ENCODE results near the gene POM121C. TPM values are rescaled to one million over a fixed set of nuclear protein-coding genes. Genes with fewer than 3 reads are reported as not detected.
"Not testable (repeated sequence)": the region's sequence is repeated elsewhere in the genome, so short reads cannot be mapped to it uniquely, and the experiment has no call there.

POM121C gene
- total and polyA plus RNA-seq, 2 of the 13 experiments (the other 11 are each of a cell fraction or from before 2014, with no cell fraction given) = 7.3 to 20.2 TPM

DNA sequence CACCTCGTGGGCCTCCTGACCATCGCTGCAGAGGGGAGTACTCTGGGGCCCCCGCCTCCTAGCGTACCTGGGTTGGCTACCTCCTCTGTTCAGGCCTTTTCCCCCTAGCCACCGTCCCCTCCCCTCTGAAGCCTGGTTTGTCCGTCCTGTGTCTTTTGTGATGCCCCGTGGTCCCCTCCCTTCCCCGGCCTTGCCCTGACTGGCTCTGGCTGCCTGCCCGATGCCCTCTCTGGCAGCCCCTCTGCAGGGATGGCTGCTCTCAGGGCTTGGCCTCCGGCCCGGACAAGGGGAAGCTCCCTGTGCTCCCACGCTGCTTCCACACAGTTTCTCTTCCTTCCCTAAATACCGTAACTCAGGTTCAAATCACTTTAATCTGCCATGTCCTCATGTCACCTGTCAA lies 66.4 kb downstream of the POM121C start:
- ATAC-seq; H3K4me2 ChIP-seq (ENCODE audit: low read depth, low read length); intact Hi-C loops (cut with micrococcal nuclease; ENCODE audit: unreplicated experiment); BruUV-seq (replicated peaks); CTCF ChIA-PET (ENCODE audit: low intra/inter-chr PET ratio, low total read pairs); H3K79me2 ChIP-seq (ENCODE audit: insufficient read depth, low read length); H3K9ac ChIP-seq (ENCODE audit: insufficient read depth, low read depth, low read length); H3K27me3 ChIP-seq (ENCODE audit: control insufficient read depth in 1 of 2, insufficient read depth in 2 of 2, low read length in 2 of 2); POLR2A ChIA-PET; H2AFZ ChIP-seq (ENCODE audit: low read length); H3K4me3 ChIP-seq (replicated peaks in 1 of 3; ENCODE audit: insufficient read depth in 1 of 3, low read depth in 2 of 3, low read length in 3 of 3); in situ Hi-C loops (cut with HindIII; ENCODE audit: extremely low pct_ligation_motif_present, low pct_unique_long_range_greater_than_20kb); H4K20me1 ChIP-seq (ENCODE audit: insufficient read depth, low read length); FAIRE-seq; H3K4me1 ChIP-seq (ENCODE audit: insufficient read depth, low read length); DNase-seq (ENCODE audit: low spot score); H3K27ac ChIP-seq (ENCODE audit: extremely low read length, insufficient read depth, low read length); H3K9me3 ChIP-seq (ENCODE audit: low read length): not testable (repeated sequence)
- WGBS (ENCODE audit: low lambda C conversion rate) = 98% methylated on average over 10 of the region's 13 CpGs
- peak; percentile 48 for TF ChIP-seq AGO2 (optimal IDR thresholded peaks at IDR 0.05; ENCODE audit: low read depth, low read length)
- peaks cover 6 to 15% of the 10 kb centered on the region in 2 experiments; a peak in 3 of 5 replicates for H3K36me3 ChIP-seq (replicated peaks in 1 of 2; ENCODE audit: control insufficient read depth in 1 of 2, insufficient read depth in 2 of 2, low read length in 2 of 2)

DNA sequence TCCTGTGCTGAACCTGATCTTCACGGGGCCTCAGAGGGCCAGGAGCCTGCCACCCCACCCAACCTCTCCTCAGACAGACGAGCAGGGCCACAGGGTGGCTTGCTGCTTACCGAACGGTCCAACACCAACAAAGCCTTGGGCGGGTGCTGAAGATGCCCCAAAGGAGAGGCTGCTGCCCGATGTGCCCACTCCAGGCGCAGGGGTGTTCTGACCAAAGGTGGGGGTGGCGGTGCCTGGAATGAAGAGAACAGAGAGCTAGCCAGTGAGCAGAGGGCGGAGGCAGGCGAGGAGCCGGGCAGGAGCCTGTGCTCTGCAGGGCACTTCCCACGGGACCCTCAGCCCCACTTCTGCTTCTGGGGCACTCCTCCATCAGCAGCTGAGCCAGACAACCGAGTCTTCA lies 66.9 kb downstream of the POM121C start:
- FAIRE-seq; H2AFZ ChIP-seq (ENCODE audit: low read length); DNase-seq (ENCODE audit: low spot score); intact Hi-C loops (cut with micrococcal nuclease; ENCODE audit: unreplicated experiment); H3K4me1 ChIP-seq (ENCODE audit: insufficient read depth, low read length); H3K4me2 ChIP-seq (ENCODE audit: low read depth, low read length); CTCF ChIA-PET (ENCODE audit: low intra/inter-chr PET ratio, low total read pairs); H3K27me3 ChIP-seq (ENCODE audit: control insufficient read depth in 1 of 2, insufficient read depth in 2 of 2, low read length in 2 of 2); in situ Hi-C loops (cut with HindIII; ENCODE audit: extremely low pct_ligation_motif_present, low pct_unique_long_range_greater_than_20kb); H3K79me2 ChIP-seq (ENCODE audit: insufficient read depth, low read length); H3K4me3 ChIP-seq (replicated peaks in 1 of 3; ENCODE audit: insufficient read depth in 1 of 3, low read depth in 2 of 3, low read length in 3 of 3); H4K20me1 ChIP-seq (ENCODE audit: insufficient read depth, low read length); BruUV-seq (replicated peaks); POLR2A ChIA-PET; H3K27ac ChIP-seq (ENCODE audit: extremely low read length, insufficient read depth, low read length); H3K9me3 ChIP-seq (ENCODE audit: low read length); H3K9ac ChIP-seq (ENCODE audit: insufficient read depth, low read depth, low read length): not testable (repeated sequence)
- 97% methylated on average over 12 of the region's 13 CpGs for WGBS (ENCODE audit: low lambda C conversion rate)
- peak; percentile 5 for ATAC-seq
- H3K36me3 ChIP-seq (replicated peaks in 1 of 2; ENCODE audit: control insufficient read depth in 1 of 2, insufficient read depth in 2 of 2, low read length in 2 of 2) = peaks cover 6 to 12% of the 10 kb centered on the region in 2 experiments; a peak in 3 of 5 replicates

DNA sequence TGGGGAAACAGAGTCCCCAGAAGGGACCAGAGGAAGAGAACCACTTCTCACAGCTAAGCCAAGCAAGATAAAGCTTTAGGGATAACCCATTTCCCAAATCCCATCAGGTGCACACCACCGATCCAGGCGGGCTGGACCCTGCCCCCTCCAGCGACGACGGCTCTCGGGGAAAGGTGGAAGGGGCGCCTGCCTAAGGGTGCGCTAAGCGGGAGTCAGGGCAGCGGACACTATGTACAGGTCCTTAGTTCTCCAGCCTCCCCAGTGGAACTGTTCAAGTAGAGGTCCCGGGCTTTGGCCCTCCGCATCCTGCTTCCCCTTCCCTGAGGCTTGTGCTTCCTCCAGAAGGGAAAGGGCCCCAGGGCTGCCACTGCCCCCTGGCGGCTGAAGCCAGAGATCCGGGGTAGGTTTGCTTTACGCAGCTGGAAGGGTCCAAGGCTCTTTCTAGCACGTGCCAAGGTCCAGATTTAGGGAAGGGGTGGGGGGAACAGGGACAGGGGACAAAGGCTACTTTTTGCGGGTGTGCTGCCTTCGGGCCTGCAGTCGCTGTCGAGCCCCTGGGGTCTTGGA lies 67.7 kb downstream of the POM121C start:
- TF ChIP-seq ZBTB38 (CRISPR knock-in tag; IDR thresholded peaks at IDR 0.05) = peak; percentile 78; the same call in 1 of the 2 replicates
- TF ChIP-seq, protein P1, sequence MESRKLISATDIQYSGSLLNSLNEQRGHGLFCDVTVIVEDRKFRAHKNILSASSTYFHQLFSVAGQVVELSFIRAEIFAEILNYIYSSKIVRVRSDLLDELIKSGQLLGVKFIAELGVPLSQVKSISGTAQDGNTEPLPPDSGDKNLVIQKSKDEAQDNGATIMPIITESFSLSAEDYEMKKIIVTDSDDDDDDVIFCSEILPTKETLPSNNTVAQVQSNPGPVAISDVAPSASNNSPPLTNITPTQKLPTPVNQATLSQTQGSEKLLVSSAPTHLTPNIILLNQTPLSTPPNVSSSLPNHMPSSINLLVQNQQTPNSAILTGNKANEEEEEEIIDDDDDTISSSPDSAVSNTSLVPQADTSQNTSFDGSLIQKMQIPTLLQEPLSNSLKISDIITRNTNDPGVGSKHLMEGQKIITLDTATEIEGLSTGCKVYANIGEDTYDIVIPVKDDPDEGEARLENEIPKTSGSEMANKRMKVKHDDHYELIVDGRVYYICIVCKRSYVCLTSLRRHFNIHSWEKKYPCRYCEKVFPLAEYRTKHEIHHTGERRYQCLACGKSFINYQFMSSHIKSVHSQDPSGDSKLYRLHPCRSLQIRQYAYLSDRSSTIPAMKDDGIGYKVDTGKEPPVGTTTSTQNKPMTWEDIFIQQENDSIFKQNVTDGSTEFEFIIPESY (CRISPR knock-in tag; IDR thresholded peaks at IDR 0.05) = peak; percentile 92
- H3K27me3 ChIP-seq (ENCODE audit: control insufficient read depth in 1 of 2, insufficient read depth in 2 of 2, low read length in 2 of 2); BruUV-seq (replicated peaks); FAIRE-seq; CTCF ChIA-PET (ENCODE audit: low intra/inter-chr PET ratio, low total read pairs); in situ Hi-C loops (cut with HindIII; ENCODE audit: extremely low pct_ligation_motif_present, low pct_unique_long_range_greater_than_20kb); POLR2A ChIA-PET; H3K9ac ChIP-seq (ENCODE audit: insufficient read depth, low read depth, low read length); H3K27ac ChIP-seq (ENCODE audit: extremely low read length, insufficient read depth, low read length); DNase-seq (ENCODE audit: low spot score); H3K4me3 ChIP-seq (replicated peaks in 1 of 3; ENCODE audit: insufficient read depth in 1 of 3, low read depth in 2 of 3, low read length in 3 of 3); H3K79me2 ChIP-seq (ENCODE audit: insufficient read depth, low read length); H3K4me2 ChIP-seq (ENCODE audit: low read depth, low read length); intact Hi-C loops (cut with micrococcal nuclease; ENCODE audit: unreplicated experiment); H3K9me3 ChIP-seq (ENCODE audit: low read length); H4K20me1 ChIP-seq (ENCODE audit: insufficient read depth, low read length); H3K4me1 ChIP-seq (ENCODE audit: insufficient read depth, low read length); H2AFZ ChIP-seq (ENCODE audit: low read length): not testable (repeated sequence)
- H3K36me3 ChIP-seq (replicated peaks in 1 of 2; ENCODE audit: control insufficient read depth in 1 of 2, insufficient read depth in 2 of 2, low read length in 2 of 2) = peaks cover 4 to 10% of the 10 kb centered on the region in 2 experiments; a peak in 2 of 5 replicates
- 93% methylated on average over 14 of the region's 20 CpGs for WGBS (ENCODE audit: low lambda C conversion rate)
- peak; percentile 64 for ATAC-seq

Measured in HepG2 (cell line).